AG04450 (cell line): ENCODE measurements around the gene SYT10. TPM values are rescaled to one million over a fixed set of nuclear protein-coding genes. Genes with fewer than 3 reads are reported as not detected.
A peak's percentile ranks its signal among the peaks of the same experiment; 100 is the strongest.

Experiments used
- CTCF ChIA-PET: fragments of 300-600, 350-600 bp; formaldehyde crosslinking; extraction: SDS; loops from one replicate; lab custom pipeline; 2022; ENCODE audit warnings: antibody characterized with exemption, inconsistent platforms; lab: Charles Lee
- POLR2A ChIA-PET: fragments of 350-600 bp; formaldehyde crosslinking; extraction: SDS; loops from one replicate; lab custom pipeline; 2021; ENCODE audit warnings: antibody characterized with exemption, inconsistent platforms; lab: Yijun Ruan, JAX
- DNase-seq: peaks from one replicate; pipeline ENCODE4 v3.0.0-alpha.2; 2011; ENCODE audit warnings: low read depth, low spot score
- H3K27ac ChIP-seq: one replicate; pipeline ENCODE4 v1.5.1; 2012; ENCODE audit warnings: low read depth, low read length, control low read depth
- H3K27me3 ChIP-seq: one replicate; pipeline ENCODE4 v1.6.0; 2012; ENCODE audit warnings: low read length; ENCODE audit not compliant: control insufficient read depth, insufficient read depth
- H3K4me3 ChIP-seq: 2 replicates; pipeline ENCODE4 v1.5.1; 2011; ENCODE audit warnings: mild to moderate bottlenecking, low read depth, low read length, control low read depth
- H3K9me3 ChIP-seq: 2 replicates; pipeline ENCODE4 v1.5.1; 2012; ENCODE audit warnings: low read length; ENCODE audit not compliant: control insufficient read depth, insufficient read depth
- CTCF ChIP-seq: IDR thresholded peaks from 2 replicates; pipeline ENCODE4 v1.5.1; 2011; ENCODE audit warnings: low read depth, low read length, control low read depth, inconsistent platforms
- polyA minus RNA-seq: library from RNA; depleted of rRNA, polyadenylated mRNA; stranded (reverse); fragments of >200 nt; gene quantifications from 2 replicates; pipeline ENCODE4 v1.2.3, GENCODE V29; 2011; rRNA and poly(A)+ RNA removed
- polyA plus RNA-seq: library from polyadenylated mRNA; depleted of rRNA; stranded (reverse); fragments of >200 nt; gene quantifications from 2 replicates; pipeline ENCODE4 v1.2.3, GENCODE V29; 2011; rRNA removed

SYT10 gene, protein sequence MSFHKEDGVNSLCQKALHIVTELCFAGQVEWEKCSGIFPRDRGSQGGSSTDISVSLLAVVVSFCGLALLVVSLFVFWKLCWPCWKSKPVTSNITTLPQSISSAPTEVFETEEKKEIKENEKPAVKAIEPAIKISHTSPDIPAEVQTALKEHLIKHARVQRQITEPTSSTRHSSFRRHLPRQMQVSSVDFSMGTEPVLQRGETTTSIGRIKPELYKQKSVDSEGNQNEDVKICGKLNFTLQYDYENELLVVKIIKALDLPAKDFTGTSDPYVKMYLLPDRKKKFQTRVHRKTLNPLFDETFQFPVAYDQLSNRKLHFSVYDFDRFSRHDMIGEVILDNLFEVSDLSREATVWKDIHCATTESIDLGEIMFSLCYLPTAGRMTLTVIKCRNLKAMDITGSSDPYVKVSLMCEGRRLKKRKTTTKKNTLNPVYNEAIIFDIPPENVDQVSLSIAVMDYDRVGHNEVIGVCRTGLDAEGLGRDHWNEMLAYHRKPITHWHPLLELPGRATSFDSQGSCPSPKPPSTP
- polyA plus RNA-seq (not detected in 2 replicates), polyA minus RNA-seq (not detected in 2 replicates)

DNA sequence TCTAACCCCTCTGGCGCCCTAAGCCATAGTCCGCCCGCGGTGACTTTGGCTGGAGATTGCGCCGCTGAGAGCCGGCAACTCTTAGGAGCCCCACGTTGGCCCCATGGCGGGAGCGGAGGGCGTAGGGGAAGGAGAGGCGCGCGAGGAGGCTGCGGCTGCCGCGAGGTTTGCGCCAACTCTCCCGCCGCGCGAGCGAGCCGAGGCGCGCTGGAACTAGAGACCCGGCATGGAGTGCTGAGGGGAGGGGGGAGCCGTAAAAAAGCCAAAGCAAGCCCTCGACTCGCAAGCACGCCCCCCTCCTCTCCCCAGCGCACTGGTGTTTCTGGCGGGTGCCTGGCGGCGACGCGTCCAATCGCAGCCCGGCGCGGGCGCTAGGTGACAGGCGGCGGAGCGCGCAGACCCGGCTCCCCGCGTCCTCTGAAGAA is at the start of gene SYT10:
Gene SYT10 (minus strand): TSS at position 233 of the 425 bp plus-strand sequence. CDS start 297 bp downstream, outside the sequence.
- peaks cover 15% of the 10 kb centered on the region; the same call in 1 of the 2 replicates for H3K9me3 ChIP-seq
- DNase-seq, result no peak

DNA sequence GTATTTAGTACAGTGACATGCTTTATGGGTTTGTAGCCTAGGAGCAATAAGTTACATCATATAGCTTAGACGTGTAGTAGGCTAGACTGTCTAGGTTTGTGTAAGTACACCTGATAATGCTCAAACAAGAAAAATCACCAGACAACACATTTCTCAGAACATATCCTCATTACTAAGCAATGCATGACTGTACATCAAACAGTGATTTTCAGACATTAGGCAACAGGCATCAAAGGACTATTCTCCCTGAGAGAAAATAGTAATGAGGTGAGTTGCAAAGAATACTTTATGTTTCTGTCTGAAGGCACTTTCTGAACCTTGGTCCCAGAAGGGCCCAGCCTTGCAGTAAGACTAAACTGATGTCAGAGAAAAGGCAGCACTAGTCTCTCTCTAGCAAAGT is 48.4 kb upstream of the SYT10 start:
- Histone ChIP-seq H3K4me3 (no peak overlapping the region), H3K27me3 (no peaks in the 10 kb centered on the region), H3K27ac (no peak overlapping the region), H3K9me3 (peaks cover 20% of the 10 kb centered on the region)
- POLR2A ChIA-PET, result no interaction called here
- no peak for TF ChIP-seq CTCF
- CTCF ChIA-PET, result no interaction called here
- no peak for DNase-seq

More for the DNA sequence above, at the start of gene SYT10:
- POLR2A ChIA-PET, result no interaction called here
- peak within 1 kb of the TSS; percentile 51 for H3K4me3 ChIP-seq
- no peak within 1 kb of the TSS for H3K27ac ChIP-seq
- CTCF ChIA-PET, result no interaction called here
- H3K27me3 ChIP-seq, result no peaks in the 10 kb centered on the region
- no peak for TF ChIP-seq CTCF

DNA sequence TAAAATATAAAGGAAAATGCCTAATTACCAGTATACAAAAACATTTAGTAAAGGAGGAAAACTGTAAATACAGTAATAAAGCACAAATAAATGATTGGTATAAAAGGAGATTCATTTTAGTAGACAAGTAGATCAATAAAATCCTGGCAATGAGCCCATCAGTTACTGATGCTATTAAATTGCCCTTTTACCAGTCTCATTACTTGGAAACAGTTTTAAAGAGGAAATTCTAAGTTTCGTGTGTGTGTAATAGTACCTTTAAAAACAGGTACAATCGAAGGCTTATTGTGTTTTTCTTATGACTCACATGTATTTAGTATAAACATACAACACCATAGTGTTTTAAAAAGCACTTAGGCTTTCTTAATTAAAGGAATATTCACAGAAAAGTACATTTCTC is 46.4 kb upstream of the SYT10 start:
- Histone ChIP-seq H3K27me3 (no peaks in the 10 kb centered on the region), H3K27ac (no peak overlapping the region), H3K9me3 (peaks cover 14% of the 10 kb centered on the region), H3K4me3 (no peak overlapping the region)
- CTCF ChIA-PET, result no interaction called here
- no peak for DNase-seq
- POLR2A ChIA-PET, result no interaction called here
- no peak for TF ChIP-seq CTCF

GRCh38 chr12:33484161-33484560 is 44.5 kb upstream of the SYT10 start:
- ChIA-PET CTCF (no interaction called here), POLR2A (no interaction called here)
- H3K27me3 ChIP-seq, result no peaks in the 10 kb centered on the region
- H3K9me3 ChIP-seq, result peaks cover 8% of the 10 kb centered on the region
- H3K27ac ChIP-seq, result no peak overlapping the region
- DNase-seq, result no peak
- no peak for TF ChIP-seq CTCF
- H3K4me3 ChIP-seq, result no peak overlapping the region

GRCh38 chr12:33480366-33480765 is 40.7 kb upstream of the SYT10 start:
- ChIA-PET CTCF (no interaction called here), POLR2A (no interaction called here)
- Histone ChIP-seq H3K27me3 (no peaks in the 10 kb centered on the region), H3K9me3 (peaks cover 8% of the 10 kb centered on the region), H3K4me3 (no peak overlapping the region), H3K27ac (no peak overlapping the region)
- TF ChIP-seq CTCF, result no peak
- DNase-seq, result no peak
